Esophagus muscularis mucosa (tissue), 3 donors: Measurements from ENCODE around the gene STK10.

Experiments
- POLR2AphosphoS5 ChIP-seq, 2 donors: sonication (generic); formaldehyde crosslinking; IDR thresholded peaks; one replicate each; pipeline ENCODE4 v1.6.1; 2017; ENCODE audit warnings: antibody characterized with exemption in 2 of 2
- TF ChIP-seq, protein P1 (sequence below), 3 experiments: fragments of 200-600 bp in 2 of 3; fragments of 450-650 bp in 1 of 3; sonication (generic) in 2 of 3; IDR thresholded peaks; one replicate each; pipeline ENCODE4 v1.5.1; 2017 to 2019; ENCODE audit warnings: antibody characterized with exemption in 3 of 3, mild to moderate bottlenecking in 2 of 3, moderate library complexity in 1 of 3

DNA sequence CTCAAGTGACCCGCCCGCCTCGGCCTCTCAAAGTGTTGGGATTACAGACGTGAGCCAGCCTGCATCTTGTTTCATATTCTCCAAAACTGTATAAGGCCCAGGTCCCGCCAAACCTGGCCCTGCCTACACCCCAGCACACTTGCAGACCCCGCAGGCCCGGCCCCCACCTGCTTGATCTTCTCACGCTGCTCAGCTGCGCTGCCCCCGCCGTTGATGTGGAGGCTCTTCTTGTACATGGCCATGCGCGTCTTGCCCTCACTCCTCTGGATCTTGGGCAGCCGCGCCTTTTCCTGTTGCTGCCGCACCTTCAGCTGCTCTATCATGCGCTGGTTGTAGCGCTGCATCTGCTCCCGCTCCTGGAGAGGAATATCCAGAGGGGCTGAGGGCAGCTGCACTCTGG, 132.6 kb downstream of the STK10 start:
- TF ChIP-seq, protein P1, sequence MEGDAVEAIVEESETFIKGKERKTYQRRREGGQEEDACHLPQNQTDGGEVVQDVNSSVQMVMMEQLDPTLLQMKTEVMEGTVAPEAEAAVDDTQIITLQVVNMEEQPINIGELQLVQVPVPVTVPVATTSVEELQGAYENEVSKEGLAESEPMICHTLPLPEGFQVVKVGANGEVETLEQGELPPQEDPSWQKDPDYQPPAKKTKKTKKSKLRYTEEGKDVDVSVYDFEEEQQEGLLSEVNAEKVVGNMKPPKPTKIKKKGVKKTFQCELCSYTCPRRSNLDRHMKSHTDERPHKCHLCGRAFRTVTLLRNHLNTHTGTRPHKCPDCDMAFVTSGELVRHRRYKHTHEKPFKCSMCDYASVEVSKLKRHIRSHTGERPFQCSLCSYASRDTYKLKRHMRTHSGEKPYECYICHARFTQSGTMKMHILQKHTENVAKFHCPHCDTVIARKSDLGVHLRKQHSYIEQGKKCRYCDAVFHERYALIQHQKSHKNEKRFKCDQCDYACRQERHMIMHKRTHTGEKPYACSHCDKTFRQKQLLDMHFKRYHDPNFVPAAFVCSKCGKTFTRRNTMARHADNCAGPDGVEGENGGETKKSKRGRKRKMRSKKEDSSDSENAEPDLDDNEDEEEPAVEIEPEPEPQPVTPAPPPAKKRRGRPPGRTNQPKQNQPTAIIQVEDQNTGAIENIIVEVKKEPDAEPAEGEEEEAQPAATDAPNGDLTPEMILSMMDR (IDR thresholded peaks at IDR 0.05): no peak
- no peak for TF ChIP-seq POLR2AphosphoS5 (IDR thresholded peaks at IDR 0.05)
